ENCODE measurements around the gene CEACAM20. TPM values are rescaled to one million over a fixed set of nuclear protein-coding genes. Genes with fewer than 3 reads are reported as not detected.

The CEACAM20 gene
- total and polyA plus RNA-seq, 2 of the 13 experiments (the other 11 are each of a cell fraction or from before 2014, with no cell fraction given), result 0.04 TPM; not detected in 1

DNA sequence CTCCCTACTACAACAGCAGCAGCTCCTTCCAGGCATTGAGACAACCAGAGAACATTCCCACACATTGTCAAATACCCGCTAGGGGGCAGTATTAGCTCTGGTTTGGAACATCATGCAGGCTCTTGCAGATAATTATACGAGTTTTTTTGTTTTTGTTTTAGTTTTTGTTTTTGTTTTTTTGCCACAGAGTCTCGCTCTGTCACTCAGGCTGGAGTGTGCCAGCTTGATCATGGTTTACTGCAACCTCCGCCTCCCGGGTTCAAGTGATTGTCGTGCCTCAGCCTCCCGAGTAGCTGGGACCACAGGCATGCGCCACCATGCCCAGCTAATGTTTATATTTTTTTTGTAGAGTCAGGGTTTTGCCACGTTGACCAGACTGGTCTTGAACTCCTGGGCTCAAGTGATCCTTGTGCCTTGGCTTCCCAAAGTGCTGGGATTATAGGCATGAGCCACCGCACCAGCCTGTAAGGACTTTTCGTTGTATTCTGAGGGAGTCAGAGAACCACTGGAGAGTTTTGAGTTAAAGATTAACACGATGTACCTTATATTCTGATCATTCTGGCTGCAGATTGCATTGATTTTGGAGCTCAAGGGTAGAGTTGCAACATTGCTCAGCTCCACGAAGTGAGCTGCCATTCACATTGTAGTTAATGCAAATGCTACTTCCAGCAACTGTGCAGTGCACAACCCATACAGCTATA, 41.7 kb upstream of the CEACAM20 start (continued):
- peak; percentile 53; the same call in 1 of the 2 replicates for TF ChIP-seq BCL6 (CRISPR knock-in tag; IDR thresholded peaks at IDR 0.05)
- TF ChIP-seq ZNF235 (CRISPR knock-in tag; IDR thresholded peaks at IDR 0.05; ENCODE audit: borderline replicate concordance), result no peak
- TF ChIP-seq ZBTB1 (CRISPR knock-in tag; IDR thresholded peaks at IDR 0.05; ENCODE audit: borderline replicate concordance), result no peak
- TF ChIP-seq REPIN1 (CRISPR knock-in tag; IDR thresholded peaks at IDR 0.05; ENCODE audit: borderline replicate concordance, low read depth), result peak; percentile 23; the same call in 1 of the 2 replicates
- no peak for TF ChIP-seq TEAD2 (CRISPR knock-in tag; IDR thresholded peaks at IDR 0.05)
- no peak for TF ChIP-seq ERF (CRISPR knock-in tag; IDR thresholded peaks at IDR 0.05)
- TF ChIP-seq, protein P1, sequence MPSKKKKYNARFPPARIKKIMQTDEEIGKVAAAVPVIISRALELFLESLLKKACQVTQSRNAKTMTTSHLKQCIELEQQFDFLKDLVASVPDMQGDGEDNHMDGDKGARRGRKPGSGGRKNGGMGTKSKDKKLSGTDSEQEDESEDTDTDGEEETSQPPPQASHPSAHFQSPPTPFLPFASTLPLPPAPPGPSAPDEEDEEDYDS (CRISPR knock-in tag; IDR thresholded peaks at IDR 0.05), result peak; percentile 89
- peak; percentile 34; the same call in 1 of the 2 replicates for TF ChIP-seq THAP11 (CRISPR knock-in tag; IDR thresholded peaks at IDR 0.05)
- TF ChIP-seq ZNF350 (CRISPR knock-in tag; IDR thresholded peaks at IDR 0.05; ENCODE audit: borderline replicate concordance, low read depth), result peak; percentile 51; the same call in 1 of the 2 replicates
- peak; percentile 62 for TF ChIP-seq HDAC2 (CRISPR knock-in tag; IDR thresholded peaks at IDR 0.05)
- no peak for TF ChIP-seq ZNF598 (CRISPR knock-in tag; IDR thresholded peaks at IDR 0.05; ENCODE audit: borderline replicate concordance)
- TF ChIP-seq ZNF605 (CRISPR knock-in tag; IDR thresholded peaks at IDR 0.05), result peak; percentile 42; the same call in 1 of the 2 replicates
- TF ChIP-seq PHF21A (CRISPR knock-in tag; IDR thresholded peaks at IDR 0.05), result peak; percentile 73
- TF ChIP-seq, protein P2, sequence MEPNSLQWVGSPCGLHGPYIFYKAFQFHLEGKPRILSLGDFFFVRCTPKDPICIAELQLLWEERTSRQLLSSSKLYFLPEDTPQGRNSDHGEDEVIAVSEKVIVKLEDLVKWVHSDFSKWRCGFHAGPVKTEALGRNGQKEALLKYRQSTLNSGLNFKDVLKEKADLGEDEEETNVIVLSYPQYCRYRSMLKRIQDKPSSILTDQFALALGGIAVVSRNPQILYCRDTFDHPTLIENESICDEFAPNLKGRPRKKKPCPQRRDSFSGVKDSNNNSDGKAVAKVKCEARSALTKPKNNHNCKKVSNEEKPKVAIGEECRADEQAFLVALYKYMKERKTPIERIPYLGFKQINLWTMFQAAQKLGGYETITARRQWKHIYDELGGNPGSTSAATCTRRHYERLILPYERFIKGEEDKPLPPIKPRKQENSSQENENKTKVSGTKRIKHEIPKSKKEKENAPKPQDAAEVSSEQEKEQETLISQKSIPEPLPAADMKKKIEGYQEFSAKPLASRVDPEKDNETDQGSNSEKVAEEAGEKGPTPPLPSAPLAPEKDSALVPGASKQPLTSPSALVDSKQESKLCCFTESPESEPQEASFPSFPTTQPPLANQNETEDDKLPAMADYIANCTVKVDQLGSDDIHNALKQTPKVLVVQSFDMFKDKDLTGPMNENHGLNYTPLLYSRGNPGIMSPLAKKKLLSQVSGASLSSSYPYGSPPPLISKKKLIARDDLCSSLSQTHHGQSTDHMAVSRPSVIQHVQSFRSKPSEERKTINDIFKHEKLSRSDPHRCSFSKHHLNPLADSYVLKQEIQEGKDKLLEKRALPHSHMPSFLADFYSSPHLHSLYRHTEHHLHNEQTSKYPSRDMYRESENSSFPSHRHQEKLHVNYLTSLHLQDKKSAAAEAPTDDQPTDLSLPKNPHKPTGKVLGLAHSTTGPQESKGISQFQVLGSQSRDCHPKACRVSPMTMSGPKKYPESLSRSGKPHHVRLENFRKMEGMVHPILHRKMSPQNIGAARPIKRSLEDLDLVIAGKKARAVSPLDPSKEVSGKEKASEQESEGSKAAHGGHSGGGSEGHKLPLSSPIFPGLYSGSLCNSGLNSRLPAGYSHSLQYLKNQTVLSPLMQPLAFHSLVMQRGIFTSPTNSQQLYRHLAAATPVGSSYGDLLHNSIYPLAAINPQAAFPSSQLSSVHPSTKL (CRISPR knock-in tag; IDR thresholded peaks at IDR 0.05), result peak; percentile 74
- TF ChIP-seq ZNF775 (CRISPR knock-in tag; IDR thresholded peaks at IDR 0.05; ENCODE audit: borderline replicate concordance), result no peak
- 0 out of 2 replicates have a peak, but pooled peaks have one; percentile 16 for TF ChIP-seq RNF2 (conservative IDR thresholded peaks at IDR 0.05; ENCODE audit: low read depth)
- no peak for TF ChIP-seq ZIK1 (CRISPR knock-in tag; IDR thresholded peaks at IDR 0.05; ENCODE audit: borderline replicate concordance, low read depth)
- peak; percentile 43; the same call in 1 of the 2 replicates for TF ChIP-seq ZNF331 (CRISPR knock-in tag; IDR thresholded peaks at IDR 0.05)
- no peak for TF ChIP-seq SOX13 (IDR thresholded peaks at IDR 0.05)
- TF ChIP-seq SOX13 (CRISPR knock-in tag; conservative IDR thresholded peaks at IDR 0.05 in 1 of 2, IDR thresholded peaks at IDR 0.05 in 1 of 2), result peak in 1 of 2 experiments; percentile 34; a peak in 1 of 4 replicates
- peak in 1 of 2 experiments; percentile 51; a peak in 2 of 4 replicates for TF ChIP-seq EP300 (IDR thresholded peaks at IDR 0.05; ENCODE audit: low read depth in 2 of 2, low read length in 2 of 2)
- no peak for TF ChIP-seq EP300 (CRISPR knock-in tag; IDR thresholded peaks at IDR 0.05; ENCODE audit: borderline replicate concordance)
- TF ChIP-seq, protein P3, sequence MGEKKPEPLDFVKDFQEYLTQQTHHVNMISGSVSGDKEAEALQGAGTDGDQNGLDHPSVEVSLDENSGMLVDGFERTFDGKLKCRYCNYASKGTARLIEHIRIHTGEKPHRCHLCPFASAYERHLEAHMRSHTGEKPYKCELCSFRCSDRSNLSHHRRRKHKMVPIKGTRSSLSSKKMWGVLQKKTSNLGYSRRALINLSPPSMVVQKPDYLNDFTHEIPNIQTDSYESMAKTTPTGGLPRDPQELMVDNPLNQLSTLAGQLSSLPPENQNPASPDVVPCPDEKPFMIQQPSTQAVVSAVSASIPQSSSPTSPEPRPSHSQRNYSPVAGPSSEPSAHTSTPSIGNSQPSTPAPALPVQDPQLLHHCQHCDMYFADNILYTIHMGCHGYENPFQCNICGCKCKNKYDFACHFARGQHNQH (CRISPR knock-in tag; IDR thresholded peaks at IDR 0.05), result peak; percentile 16; the same call in 1 of the 2 replicates

All from HepG2 (cell line).